ENCODE data around the gene ST6GALNAC3. TPM values are rescaled to one million over a fixed set of nuclear protein-coding genes. Genes with fewer than 3 reads are reported as not detected.

ST6GALNAC3 gene
- total RNA-seq, 1 experiment from 2014 or later: 0.03 TPM

GRCh38 chr1:76266762-76267161 is 192.2 kb downstream of the ST6GALNAC3 start:
- CTCF ChIA-PET: no interaction called here
- ATAC-seq (no peak), DNase-seq (ENCODE audit: low read depth, low spot score) (no peak)
- intact Hi-C loops (cut with micrococcal nuclease; ENCODE audit: unreplicated experiment): no loop called here
- Histone ChIP-seq H3K27me3 (ENCODE audit: control insufficient read depth, insufficient read depth, low read length) (no peaks in the 10 kb centered on the region), H3K4me1 (ENCODE audit: control insufficient read depth, insufficient read depth, low read length) (no peaks in the 10 kb centered on the region), H3K9me3 (ENCODE audit: control insufficient read depth, insufficient read depth, low read depth, low read length) (no peaks in the 10 kb centered on the region), H3K27ac (ENCODE audit: low read length) (no peak overlapping the region), H3K4me3 (ENCODE audit: low read depth in 2 of 2, low read length in 2 of 2) (no peak overlapping the region), H3K36me3 (ENCODE audit: control insufficient read depth, insufficient read depth, low read length) (no peaks in the 10 kb centered on the region)
- no TSS peak for BruUV-seq (replicated peaks)
- in situ Hi-C loops (cut with HindIII; ENCODE audit: low pct_unique_long_range_greater_than_20kb, low sequenced_read_pairs): no loop called here
- POLR2A ChIA-PET: no interaction called here
- no peak for TF ChIP-seq POLR2AphosphoS5 (IDR thresholded peaks at IDR 0.05; ENCODE audit: low read depth, low read length)
- no peak for TF ChIP-seq TCF7L2 (IDR thresholded peaks at IDR 0.05; ENCODE audit: low read depth, low read length)

- TF ChIP-seq CTCF (IDR thresholded peaks at IDR 0.05) (no peak), TCF7L2 (IDR thresholded peaks at IDR 0.05; ENCODE audit: low read depth, low read length) (no peak), SIN3A (IDR thresholded peaks at IDR 0.05; ENCODE audit: borderline replicate concordance, insufficient read depth, low read depth, low read length) (no peak), REST (IDR thresholded peaks at IDR 0.05; ENCODE audit: insufficient read depth in 1 of 2, low read depth in 2 of 2, low read length in 1 of 2) (no peak), POLR2AphosphoS5 (IDR thresholded peaks at IDR 0.05; ENCODE audit: low read depth, low read length) (no peak)
- BruUV-seq (replicated peaks): no TSS peak
- intact Hi-C loops (cut with micrococcal nuclease; ENCODE audit: unreplicated experiment) (no loop called here), in situ Hi-C loops (cut with HindIII; ENCODE audit: low pct_unique_long_range_greater_than_20kb, low sequenced_read_pairs) (no loop called here)
- H3K27me3 ChIP-seq (ENCODE audit: control insufficient read depth, insufficient read depth, low read length): no peaks in the 10 kb centered on the region
- ChIA-PET POLR2A (no interaction called here), CTCF (no interaction called here)
- ATAC-seq (no peak), DNase-seq (ENCODE audit: low read depth, low spot score) (no peak)
- no peak overlapping the region for H3K27ac ChIP-seq (ENCODE audit: low read length)
- no peaks in the 10 kb centered on the region for H3K36me3 ChIP-seq (ENCODE audit: control insufficient read depth, insufficient read depth, low read length)
- H3K4me1 ChIP-seq (ENCODE audit: control insufficient read depth, insufficient read depth, low read length): no peaks in the 10 kb centered on the region
- H3K9me3 ChIP-seq (ENCODE audit: control insufficient read depth, insufficient read depth, low read depth, low read length): no peaks in the 10 kb centered on the region
- no peak overlapping the region for H3K4me3 ChIP-seq (ENCODE audit: low read depth in 2 of 2, low read length in 2 of 2)
These were observed 193.1 kb downstream of the ST6GALNAC3 start for GRCh38 chr1:76267631-76268030.

GRCh38 chr1:76268341-76268740 is 193.8 kb downstream of the ST6GALNAC3 start:
- no TSS peak for BruUV-seq (replicated peaks)
- CTCF ChIA-PET: no interaction called here
- H3K4me3 ChIP-seq (ENCODE audit: low read depth in 2 of 2, low read length in 2 of 2): no peak overlapping the region
- in situ Hi-C loops (cut with HindIII; ENCODE audit: low pct_unique_long_range_greater_than_20kb, low sequenced_read_pairs): no loop called here
- no peaks in the 10 kb centered on the region for H3K36me3 ChIP-seq (ENCODE audit: control insufficient read depth, insufficient read depth, low read length)
- POLR2A ChIA-PET: no interaction called here
- H3K27me3 ChIP-seq (ENCODE audit: control insufficient read depth, insufficient read depth, low read length): no peaks in the 10 kb centered on the region
- H3K4me1 ChIP-seq (ENCODE audit: control insufficient read depth, insufficient read depth, low read length): no peaks in the 10 kb centered on the region
- DNase-seq (ENCODE audit: low read depth, low spot score) (no peak), ATAC-seq (no peak)
- TF ChIP-seq POLR2AphosphoS5 (IDR thresholded peaks at IDR 0.05; ENCODE audit: low read depth, low read length): no peak
- TF ChIP-seq TCF7L2 (IDR thresholded peaks at IDR 0.05; ENCODE audit: low read depth, low read length): no peak
- no peak for TF ChIP-seq CTCF (IDR thresholded peaks at IDR 0.05)
- no peak for TF ChIP-seq SIN3A (IDR thresholded peaks at IDR 0.05; ENCODE audit: borderline replicate concordance, insufficient read depth, low read depth, low read length)
- no peak for TF ChIP-seq REST (IDR thresholded peaks at IDR 0.05; ENCODE audit: insufficient read depth in 1 of 2, low read depth in 2 of 2, low read length in 1 of 2)
- H3K27ac ChIP-seq (ENCODE audit: low read length): no peak overlapping the region
- no peaks in the 10 kb centered on the region for H3K9me3 ChIP-seq (ENCODE audit: control insufficient read depth, insufficient read depth, low read depth, low read length)
- intact Hi-C loops (cut with micrococcal nuclease; ENCODE audit: unreplicated experiment): no loop called here
